Uterus (tissue), 4 donors: Measurements from ENCODE around the gene VPS4A. TPM values are rescaled to one million over a fixed set of nuclear protein-coding genes. Genes with fewer than 3 reads are reported as not detected.

ENCODE experiments used
- DNase-seq, 2 donors: peaks; one replicate each; pipeline ENCODE4 v3.0.0-alpha.2; 2019 to 2020
- H3K27ac ChIP-seq, 2 donors: fragments of 200-600 bp; sonication (generic); 1 replicate in 1 of 2; 2 replicates in 1 of 2; pipeline ENCODE4 v1.5.1; 2016 to 2018
- H3K27me3 ChIP-seq, 2 donors: fragments of 200-600 bp; sonication (generic); one replicate each; pipeline ENCODE4 v1.5.1; 2018 to 2019; ENCODE audit warnings: control low read depth in 1 of 2
- H3K36me3 ChIP-seq, 2 donors: fragments of 200-600 bp; sonication (generic); one replicate each; pipeline ENCODE4 v1.5.1; 2019; ENCODE audit warnings: control low read depth in 1 of 2
- H3K4me1 ChIP-seq, 2 donors: fragments of 200-600 bp; sonication (generic); one replicate each; pipeline ENCODE4 v1.5.1; 2018 to 2019; ENCODE audit warnings: control low read depth in 1 of 2
- H3K4me3 ChIP-seq, 2 donors: fragments of 200-600 bp; sonication (generic); 1 replicate in 1 of 2; 2 replicates in 1 of 2; pipeline ENCODE4 v1.5.1; 2018 to 2019; ENCODE audit warnings: mild to moderate bottlenecking in 1 of 2
- H3K9me3 ChIP-seq, 2 donors: fragments of 200-600 bp; sonication (generic); one replicate each; pipeline ENCODE4 v1.5.1; 2019; ENCODE audit warnings: control low read depth in 1 of 2
- POLR2A ChIP-seq, 2 donors: fragments of 450-650 bp; IDR thresholded peaks; one replicate each; pipeline ENCODE4 v1.6.1; 2016; ENCODE audit warnings: antibody characterized with exemption in 2 of 2, mild to moderate bottlenecking in 1 of 2, moderate library complexity in 1 of 2
- intact Hi-C: fragments of 100-400 bp; cut with DNase I; formaldehyde crosslinking; loops from one replicate; pipeline ENCODE4 v1.15.1; 2023; ENCODE audit warnings: low total_unique reads
- total RNA-seq, 4 donors: library from RNA; depleted of rRNA in 3 of 4; stranded (reverse); fragments of >200 nt in 3 of 4; gene quantifications; one replicate each; pipeline versions ENCODE4 v1.1.0 to v1.2.4, GENCODE V29; 2014 to 2023
- TF ChIP-seq, protein P1 (sequence below), 4 experiments: fragments of 200-600 bp in 2 of 4; fragments of 450-650 bp in 2 of 4; sonication (generic) in 2 of 4; IDR thresholded peaks; one replicate each; pipeline ENCODE4 v1.5.1; 2016 to 2019; ENCODE audit warnings: antibody characterized with exemption in 4 of 4, mild to moderate bottlenecking in 2 of 4, moderate library complexity in 1 of 4
- donor health status: DM: yes; HTN: yes; CAD: no.

The VPS4A gene
- total RNA-seq, 4 donors from 2014 or later: 14.6 to 39.5 (median 25.0) TPM

DNA sequence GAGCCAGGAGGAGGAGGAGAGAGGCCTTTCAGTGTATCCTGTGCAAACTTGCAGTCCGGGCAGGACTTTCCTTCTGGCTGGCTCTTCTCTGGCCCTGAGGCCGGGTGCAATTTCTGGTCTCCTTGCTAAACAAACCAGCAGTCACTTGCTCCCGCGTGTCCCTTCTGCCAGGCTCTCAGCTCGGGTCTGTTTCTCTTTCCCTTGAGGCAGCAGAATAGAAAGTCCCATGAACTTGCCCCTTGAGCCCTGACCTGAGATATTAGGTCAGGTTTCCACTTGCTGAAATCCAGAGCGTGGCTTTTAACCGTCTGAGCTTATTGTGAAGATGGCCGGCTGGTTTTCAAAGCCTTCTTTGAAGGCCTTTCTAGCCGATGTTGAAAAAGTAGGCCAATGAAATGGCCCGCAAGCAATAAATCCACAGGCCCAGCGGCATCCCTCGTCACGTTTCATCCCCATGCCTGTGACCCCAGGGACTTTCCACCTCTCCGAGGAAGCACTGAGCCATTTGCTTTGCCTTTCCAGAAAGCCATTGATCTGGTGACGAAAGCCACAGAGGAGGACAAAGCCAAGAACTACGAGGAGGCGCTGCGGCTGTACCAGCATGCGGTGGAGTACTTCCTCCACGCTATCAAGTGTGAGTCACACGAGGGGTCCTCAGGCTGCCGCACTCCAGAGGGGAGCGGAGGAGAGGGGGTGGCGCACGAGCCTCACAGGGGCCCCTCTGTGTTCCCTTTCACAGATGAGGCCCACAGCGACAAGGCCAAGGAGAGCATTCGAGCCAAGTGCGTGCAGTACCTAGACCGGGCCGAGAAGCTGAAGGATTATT, 4.5 kb downstream of the VPS4A start:
- peak in 1 of 2 donors; percentile 8 for DNase-seq
- intact Hi-C loops: no loop called here
- Histone ChIP-seq H3K4me3 (no peak overlapping the region), H3K4me1 (peaks cover 5 to 6% of the 10 kb centered on the region in 2 donors), H3K27me3 (no peaks in the 10 kb centered on the region), H3K27ac (no peak overlapping the region), H3K36me3 (no peaks in the 10 kb centered on the region), H3K9me3 (no peaks in the 10 kb centered on the region)
- TF ChIP-seq, protein P1, sequence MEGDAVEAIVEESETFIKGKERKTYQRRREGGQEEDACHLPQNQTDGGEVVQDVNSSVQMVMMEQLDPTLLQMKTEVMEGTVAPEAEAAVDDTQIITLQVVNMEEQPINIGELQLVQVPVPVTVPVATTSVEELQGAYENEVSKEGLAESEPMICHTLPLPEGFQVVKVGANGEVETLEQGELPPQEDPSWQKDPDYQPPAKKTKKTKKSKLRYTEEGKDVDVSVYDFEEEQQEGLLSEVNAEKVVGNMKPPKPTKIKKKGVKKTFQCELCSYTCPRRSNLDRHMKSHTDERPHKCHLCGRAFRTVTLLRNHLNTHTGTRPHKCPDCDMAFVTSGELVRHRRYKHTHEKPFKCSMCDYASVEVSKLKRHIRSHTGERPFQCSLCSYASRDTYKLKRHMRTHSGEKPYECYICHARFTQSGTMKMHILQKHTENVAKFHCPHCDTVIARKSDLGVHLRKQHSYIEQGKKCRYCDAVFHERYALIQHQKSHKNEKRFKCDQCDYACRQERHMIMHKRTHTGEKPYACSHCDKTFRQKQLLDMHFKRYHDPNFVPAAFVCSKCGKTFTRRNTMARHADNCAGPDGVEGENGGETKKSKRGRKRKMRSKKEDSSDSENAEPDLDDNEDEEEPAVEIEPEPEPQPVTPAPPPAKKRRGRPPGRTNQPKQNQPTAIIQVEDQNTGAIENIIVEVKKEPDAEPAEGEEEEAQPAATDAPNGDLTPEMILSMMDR (IDR thresholded peaks at IDR 0.05): no peak
- no peak for TF ChIP-seq POLR2A (IDR thresholded peaks at IDR 0.05)

DNA sequence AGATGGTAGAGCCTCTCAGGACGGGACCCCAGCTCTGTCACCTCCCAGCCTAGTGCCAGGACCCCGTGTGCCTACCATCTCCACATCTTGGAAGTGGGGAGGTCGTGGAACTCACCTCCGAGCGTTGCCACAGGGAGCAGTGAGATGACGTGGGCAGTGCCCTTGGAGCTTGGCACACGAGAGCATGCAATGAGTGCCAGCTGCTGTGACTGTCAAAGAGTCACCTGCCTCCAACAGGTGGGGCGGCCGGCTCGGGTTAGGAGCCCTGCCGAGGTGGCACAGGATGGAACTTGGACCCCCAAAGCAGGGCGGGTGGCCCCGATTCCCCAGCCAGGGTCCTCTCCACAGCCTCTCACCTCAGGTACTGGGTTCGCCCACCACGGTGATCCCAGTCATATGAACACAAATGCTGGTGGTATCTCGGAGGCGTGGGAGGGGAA, 5.5 kb downstream of the VPS4A start:
- intact Hi-C loops: no loop called here

DNA sequence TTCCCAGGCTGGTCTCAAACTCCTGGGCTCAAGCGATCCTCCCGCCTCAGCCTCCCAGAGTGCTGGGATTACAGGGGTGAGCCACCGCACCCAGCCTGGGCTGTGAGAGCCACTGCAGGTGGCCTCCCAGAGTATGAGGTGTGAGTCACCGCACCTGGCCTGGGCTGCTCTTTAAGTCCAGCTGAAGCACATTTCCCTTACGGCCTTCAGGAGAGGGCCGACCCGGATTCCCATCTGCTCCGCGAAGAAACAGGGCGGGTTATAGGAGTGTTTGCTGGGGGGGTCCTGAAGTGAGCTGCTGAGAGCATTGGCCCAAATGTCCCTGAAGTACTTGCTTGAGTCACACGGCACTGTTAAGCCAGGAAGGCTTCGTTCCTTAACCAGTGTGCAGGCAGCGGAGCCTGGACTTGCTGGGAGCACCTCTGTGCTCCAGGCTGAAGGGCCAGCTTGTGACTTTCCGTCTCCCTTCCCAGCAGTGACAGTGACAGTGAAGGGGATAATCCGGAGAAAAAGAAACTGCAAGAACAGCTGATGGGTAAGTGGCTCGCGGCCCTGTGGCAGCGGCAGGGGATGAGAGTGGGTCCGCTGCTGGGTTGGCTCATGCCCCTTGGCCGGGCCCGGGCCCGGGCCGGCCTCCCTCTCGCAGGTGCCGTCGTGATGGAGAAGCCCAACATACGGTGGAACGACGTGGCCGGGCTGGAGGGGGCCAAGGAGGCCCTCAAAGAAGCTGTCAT, 7.2 kb downstream of the VPS4A start:
- no peaks in the 10 kb centered on the region for H3K27me3 ChIP-seq
- TF ChIP-seq, protein P1 (IDR thresholded peaks at IDR 0.05): no peak
- TF ChIP-seq POLR2A (IDR thresholded peaks at IDR 0.05): no peak
- no peaks in the 10 kb centered on the region for H3K9me3 ChIP-seq
- H3K4me3 ChIP-seq: no peak overlapping the region
- no peaks in the 10 kb centered on the region for H3K36me3 ChIP-seq
- intact Hi-C loops: no loop called here
- DNase-seq: peak in 1 of 2 donors; percentile 6
- H3K4me1 ChIP-seq: no peaks in the 10 kb centered on the region
- H3K27ac ChIP-seq: no peak overlapping the region

More for the DNA sequence above, 5.5 kb downstream of the VPS4A start:
- DNase-seq: no peak
- Histone ChIP-seq H3K36me3 (no peaks in the 10 kb centered on the region), H3K4me1 (peaks cover 5 to 6% of the 10 kb centered on the region in 2 donors), H3K27me3 (no peaks in the 10 kb centered on the region), H3K9me3 (no peaks in the 10 kb centered on the region), H3K27ac (no peak overlapping the region), H3K4me3 (no peak overlapping the region)
- TF ChIP-seq POLR2A (IDR thresholded peaks at IDR 0.05): no peak
- TF ChIP-seq, protein P1 (IDR thresholded peaks at IDR 0.05): no peak

DNA sequence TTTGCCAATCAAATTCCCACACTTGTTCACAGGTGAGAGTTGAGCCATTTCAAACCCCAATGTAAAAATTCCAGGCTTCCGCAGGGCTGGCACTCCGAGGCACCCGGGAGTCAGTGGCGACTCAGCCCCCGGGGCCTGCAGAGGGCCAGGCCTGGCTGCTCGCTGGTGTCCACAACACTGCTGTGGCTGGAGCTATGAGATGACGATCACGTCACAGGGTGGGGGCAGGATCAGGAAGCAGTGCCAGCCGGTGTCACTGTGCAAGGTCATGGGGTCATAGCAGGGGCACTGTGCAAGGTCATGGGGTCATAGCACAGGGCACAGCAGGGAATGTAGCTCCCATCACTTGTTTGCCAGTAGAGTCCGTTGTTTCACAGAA, 7.8 kb downstream of the VPS4A start:
- TF ChIP-seq, protein P1 (IDR thresholded peaks at IDR 0.05): no peak
- TF ChIP-seq POLR2A (IDR thresholded peaks at IDR 0.05): no peak
- H3K4me3 ChIP-seq: no peak overlapping the region
- peak in 1 of 2 donors; percentile 8 for DNase-seq
- no peak overlapping the region for H3K27ac ChIP-seq
- no peaks in the 10 kb centered on the region for H3K27me3 ChIP-seq
- H3K9me3 ChIP-seq: no peaks in the 10 kb centered on the region
- intact Hi-C loops: no loop called here
- no peaks in the 10 kb centered on the region for H3K4me1 ChIP-seq
- no peaks in the 10 kb centered on the region for H3K36me3 ChIP-seq

DNA sequence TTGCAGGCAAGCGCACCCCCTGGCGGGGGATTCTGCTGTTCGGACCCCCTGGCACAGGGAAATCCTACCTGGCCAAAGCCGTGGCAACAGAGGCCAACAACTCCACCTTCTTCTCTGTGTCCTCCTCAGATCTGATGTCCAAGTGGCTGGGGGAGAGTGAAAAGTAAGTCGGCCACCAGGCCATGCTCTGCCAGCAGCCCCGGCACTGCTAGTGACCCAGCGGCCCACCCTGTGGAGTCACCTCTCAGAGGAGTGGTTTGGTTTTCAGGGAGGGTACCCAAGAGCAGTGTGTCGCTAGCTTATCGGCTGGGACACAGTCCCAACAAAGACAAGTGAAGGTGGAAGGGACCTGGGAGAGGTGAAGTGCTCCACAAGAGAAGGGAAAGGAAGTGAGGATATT, 8.2 kb downstream of the VPS4A start:
- Histone ChIP-seq H3K4me3 (no peak overlapping the region), H3K4me1 (no peaks in the 10 kb centered on the region), H3K36me3 (no peaks in the 10 kb centered on the region), H3K9me3 (no peaks in the 10 kb centered on the region), H3K27ac (no peak overlapping the region), H3K27me3 (no peaks in the 10 kb centered on the region)
- intact Hi-C loops: no loop called here
- TF ChIP-seq, protein P1 (IDR thresholded peaks at IDR 0.05): no peak
- TF ChIP-seq POLR2A (IDR thresholded peaks at IDR 0.05): no peak
- DNase-seq: no peak
